NOMO-1 treated with DMSO at 0.1 percent for 48 hours (cell line): ENCODE results near the gene ACCSL.

Experiments
- DNase-seq: peaks from one replicate; lab custom pipeline; 2025; ENCODE audit not compliant: unreplicated experiment; lab: John Stamatoyannopoulos, UW

ACCSL gene

GRCh38 chr11:44049832-44050231 is 2.1 kb downstream of the ACCSL start:
- DNase-seq: no peak

GRCh38 chr11:44051171-44051570 is 3.4 kb downstream of the ACCSL start:
- DNase-seq: no peak

GRCh38 chr11:44057340-44057739 is 9.6 kb downstream of the ACCSL start:
- DNase-seq: no peak

GRCh38 chr11:44058275-44058674 is 10.5 kb downstream of the ACCSL start:
- DNase-seq: no peak

- no peak for DNase-seq
These were observed 17.4 kb downstream of the ACCSL start for GRCh38 chr11:44065161-44065661.

GRCh38 chr11:44065841-44066731 is 18.3 kb downstream of the ACCSL start, which contains the start of gene ACCS:
Gene ACCS, plus strand, starts transcription at chr11:44066270. Its CDS starts 1,358 bp downstream, at chr11:44067628.
- DNase-seq: peak; percentile 95

- peak; percentile 13 for DNase-seq
These were observed 19.0 kb downstream of the ACCSL start for GRCh38 chr11:44066732-44067141.

GRCh38 chr11:44067266-44067665 is 19.5 kb downstream of the ACCSL start:
- peak; percentile 64 for DNase-seq

- DNase-seq: no peak
These were observed 20.4 kb downstream of the ACCSL start for GRCh38 chr11:44068180-44068579.

GRCh38 chr11:44071157-44071556 is 23.4 kb downstream of the ACCSL start:
- no peak for DNase-seq

- DNase-seq: no peak
These were observed 25.2 kb downstream of the ACCSL start for GRCh38 chr11:44072757-44073658.

- DNase-seq: no peak
These were observed 31.0 kb downstream of the ACCSL start for GRCh38 chr11:44078794-44079193.

GRCh38 chr11:44079376-44079775 is 31.6 kb downstream of the ACCSL start:
- no peak for DNase-seq

- no peak for DNase-seq
These were observed 33.2 kb downstream of the ACCSL start for GRCh38 chr11:44080951-44081350.

GRCh38 chr11:44082645-44083044 is 34.9 kb downstream of the ACCSL start:
- DNase-seq: no peak

- no peak for DNase-seq
These were observed 35.7 kb downstream of the ACCSL start for GRCh38 chr11:44083433-44083832.

GRCh38 chr11:44083906-44084305 is 36.1 kb downstream of the ACCSL start:
- no peak for DNase-seq

- no peak for DNase-seq
These were observed 37.5 kb downstream of the ACCSL start for GRCh38 chr11:44085330-44085729.

- no peak for DNase-seq
These were observed 40.6 kb downstream of the ACCSL start for GRCh38 chr11:44088377-44088776.

GRCh38 chr11:44088871-44089270 is 41.1 kb downstream of the ACCSL start:
- DNase-seq: no peak

- DNase-seq: no peak
These were observed 42.8 kb downstream of the ACCSL start for GRCh38 chr11:44090539-44090938.
